Measurements from ENCODE around the gene NFYC. TPM values are rescaled to one million over a fixed set of nuclear protein-coding genes. Genes with fewer than 3 reads are reported as not detected.
A peak's percentile ranks its signal among the peaks of the same experiment; 100 is the strongest.
"Not testable (repeated sequence)": the region's sequence is repeated elsewhere in the genome, so short reads cannot be mapped to it uniquely, and the experiment has no call there.

Gene NFYC
- total RNA-seq, 1 donor from 2014 or later, result 38.0 TPM

GRCh38 chr1:40720493-40720892 lies 29.0 kb downstream of the NFYC start:
- peaks cover 66% of the 10 kb centered on the region for H4K20me1 ChIP-seq (ENCODE audit: low read depth)
- H3K79me2 ChIP-seq (ENCODE audit: low read depth), result peaks cover 100% of the 10 kb centered on the region
- H3K27ac Mint-ChIP-seq, result no peak overlapping the region

GRCh38 chr1:40722622-40723021 lies 31.1 kb downstream of the NFYC start:
- Histone ChIP-seq H3K36me3 (no peaks in the 10 kb centered on the region), H3K9ac (no peak overlapping the region), H3K27ac (peak overlapping the region; percentile 46), H4K20me1 (ENCODE audit: low read depth) (peaks cover 63% of the 10 kb centered on the region), H3K4me3 (no peak overlapping the region), H3K79me2 (ENCODE audit: low read depth) (peaks cover 100% of the 10 kb centered on the region), H3K27me3 (no peaks in the 10 kb centered on the region), H3F3A (ENCODE audit: low read depth) (no peaks in the 10 kb centered on the region), H3K9me3 (ENCODE audit: low read depth) (no peaks in the 10 kb centered on the region), H3K4me1 (no peaks in the 10 kb centered on the region), H2AFZ (replicated peaks) (no peak overlapping the region), H3K4me2 (no peak overlapping the region)
- DNase-seq (ENCODE audit: low spot score), result no peak
- Mint-ChIP-seq H3K36me3 (peaks cover 14% of the 10 kb centered on the region), H3K27ac (no peak overlapping the region), H3K9me3 (no peaks in the 10 kb centered on the region), H3K4me3 (no peak overlapping the region), H3K4me1 (peaks cover 2% of the 10 kb centered on the region), H3K27me3 (ENCODE audit: insufficient read depth, low read depth) (peaks cover 2% of the 10 kb centered on the region)
- TF ChIP-seq, protein P1, sequence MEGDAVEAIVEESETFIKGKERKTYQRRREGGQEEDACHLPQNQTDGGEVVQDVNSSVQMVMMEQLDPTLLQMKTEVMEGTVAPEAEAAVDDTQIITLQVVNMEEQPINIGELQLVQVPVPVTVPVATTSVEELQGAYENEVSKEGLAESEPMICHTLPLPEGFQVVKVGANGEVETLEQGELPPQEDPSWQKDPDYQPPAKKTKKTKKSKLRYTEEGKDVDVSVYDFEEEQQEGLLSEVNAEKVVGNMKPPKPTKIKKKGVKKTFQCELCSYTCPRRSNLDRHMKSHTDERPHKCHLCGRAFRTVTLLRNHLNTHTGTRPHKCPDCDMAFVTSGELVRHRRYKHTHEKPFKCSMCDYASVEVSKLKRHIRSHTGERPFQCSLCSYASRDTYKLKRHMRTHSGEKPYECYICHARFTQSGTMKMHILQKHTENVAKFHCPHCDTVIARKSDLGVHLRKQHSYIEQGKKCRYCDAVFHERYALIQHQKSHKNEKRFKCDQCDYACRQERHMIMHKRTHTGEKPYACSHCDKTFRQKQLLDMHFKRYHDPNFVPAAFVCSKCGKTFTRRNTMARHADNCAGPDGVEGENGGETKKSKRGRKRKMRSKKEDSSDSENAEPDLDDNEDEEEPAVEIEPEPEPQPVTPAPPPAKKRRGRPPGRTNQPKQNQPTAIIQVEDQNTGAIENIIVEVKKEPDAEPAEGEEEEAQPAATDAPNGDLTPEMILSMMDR (IDR thresholded peaks at IDR 0.05), result no peak
- TF ChIP-seq EZH2phosphoT487 (IDR thresholded peaks at IDR 0.05) (no peak), EZH2 (IDR thresholded peaks at IDR 0.05) (no peak)

More at GRCh38 chr1:40720493-40720892, 29.0 kb downstream of the NFYC start:
- peaks cover 2% of the 10 kb centered on the region for H3K4me1 Mint-ChIP-seq
- Histone ChIP-seq H3K36me3 (no peaks in the 10 kb centered on the region), H3K9me3 (ENCODE audit: low read depth) (no peaks in the 10 kb centered on the region), H3K4me3 (no peak overlapping the region), H3K4me2 (no peak overlapping the region), H3K9ac (no peak overlapping the region), H3K27ac (no peak overlapping the region), H3K4me1 (no peaks in the 10 kb centered on the region), H3F3A (ENCODE audit: low read depth) (no peaks in the 10 kb centered on the region), H2AFZ (replicated peaks) (no peak overlapping the region), H3K27me3 (no peaks in the 10 kb centered on the region)
- no peak overlapping the region for H3K4me3 Mint-ChIP-seq
- TF ChIP-seq EZH2phosphoT487 (IDR thresholded peaks at IDR 0.05), result no peak
- no peaks in the 10 kb centered on the region for H3K9me3 Mint-ChIP-seq
- peaks cover 22% of the 10 kb centered on the region for H3K36me3 Mint-ChIP-seq
- no peaks in the 10 kb centered on the region for H3K27me3 Mint-ChIP-seq (ENCODE audit: insufficient read depth, low read depth)
- no peak for DNase-seq (ENCODE audit: low spot score)

GRCh38 chr1:40723196-40723955 lies 31.9 kb downstream of the NFYC start:
- H3K9me3 ChIP-seq (ENCODE audit: low read depth), result no peaks in the 10 kb centered on the region
- Mint-ChIP-seq H3K27me3 (ENCODE audit: insufficient read depth, low read depth) (peaks cover 2% of the 10 kb centered on the region), H3K4me1 (peaks cover 2% of the 10 kb centered on the region), H3K4me3 (no peak overlapping the region), H3K27ac (no peak overlapping the region), H3K9me3 (no peaks in the 10 kb centered on the region), H3K36me3 (peaks cover 15% of the 10 kb centered on the region)
- no peaks in the 10 kb centered on the region for H3K4me1 ChIP-seq
- H3K9ac ChIP-seq, result no peak overlapping the region
- no peaks in the 10 kb centered on the region for H3F3A ChIP-seq (ENCODE audit: low read depth)
- peak overlapping the region; percentile 46 for H3K27ac ChIP-seq
- H3K4me2 ChIP-seq, result no peak overlapping the region
- no peak overlapping the region for H2AFZ ChIP-seq (replicated peaks)
- DNase-seq (ENCODE audit: low spot score), result no peak
- TF ChIP-seq EZH2phosphoT487 (IDR thresholded peaks at IDR 0.05), result no peak
- TF ChIP-seq EZH2 (IDR thresholded peaks at IDR 0.05), result no peak
- TF ChIP-seq, protein P1 (IDR thresholded peaks at IDR 0.05), result no peak
- H3K79me2 ChIP-seq (ENCODE audit: low read depth), result peaks cover 100% of the 10 kb centered on the region
- H4K20me1 ChIP-seq (ENCODE audit: low read depth), result peaks cover 63% of the 10 kb centered on the region
- H3K4me3 ChIP-seq, result no peak overlapping the region
- H3K36me3 ChIP-seq, result no peaks in the 10 kb centered on the region
- H3K27me3 ChIP-seq, result no peaks in the 10 kb centered on the region

- H3K4me3 Mint-ChIP-seq; H2AFZ ChIP-seq (replicated peaks); H3K36me3 ChIP-seq; H3F3A ChIP-seq (ENCODE audit: low read depth); H3K27ac Mint-ChIP-seq; DNase-seq (ENCODE audit: low spot score); H3K9ac ChIP-seq; H3K9me3 ChIP-seq (ENCODE audit: low read depth); H3K9me3 Mint-ChIP-seq; H3K27me3 Mint-ChIP-seq (ENCODE audit: insufficient read depth, low read depth); H3K27ac ChIP-seq; H3K4me2 ChIP-seq; H3K4me1 Mint-ChIP-seq; H3K4me1 ChIP-seq; H3K4me3 ChIP-seq; H3K27me3 ChIP-seq: not testable (repeated sequence)
- Histone ChIP-seq H4K20me1 (ENCODE audit: low read depth) (peaks cover 53% of the 10 kb centered on the region), H3K79me2 (ENCODE audit: low read depth) (peaks cover 100% of the 10 kb centered on the region)
- H3K36me3 Mint-ChIP-seq, result peaks cover 23% of the 10 kb centered on the region
Observed at GRCh38 chr1:40727662-40728061, 36.2 kb downstream of the NFYC start.

DNA sequence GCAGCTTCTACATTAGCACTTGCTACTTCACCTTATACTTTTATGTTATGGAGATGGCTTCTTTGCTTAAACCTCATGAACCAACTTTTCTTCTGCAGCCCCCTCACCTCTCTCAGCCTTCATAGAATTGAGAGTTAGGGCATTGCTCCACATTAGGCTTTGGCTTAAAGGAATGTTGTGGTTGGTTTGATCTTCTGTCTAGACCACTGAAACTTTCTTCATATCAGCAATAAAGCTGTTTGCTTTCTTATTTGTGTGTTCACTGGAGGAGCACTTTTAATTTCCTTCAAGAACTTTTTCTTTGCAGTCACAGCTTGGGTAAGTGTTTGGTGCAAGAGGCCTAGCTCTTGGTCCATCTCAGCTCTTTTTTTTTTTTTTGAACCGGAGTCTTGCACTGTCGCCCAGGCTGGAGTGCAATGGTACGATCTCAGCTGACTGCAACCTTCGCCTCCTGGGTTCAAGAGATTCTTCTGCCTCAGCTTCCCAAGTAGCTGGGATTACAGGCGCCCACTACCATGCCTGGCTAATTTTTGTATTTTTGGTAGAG lies 37.9 kb downstream of the NFYC start:
- H3K27ac Mint-ChIP-seq; H3F3A ChIP-seq (ENCODE audit: low read depth); H3K27me3 Mint-ChIP-seq (ENCODE audit: insufficient read depth, low read depth); DNase-seq (ENCODE audit: low spot score); H3K9me3 ChIP-seq (ENCODE audit: low read depth); H3K27me3 ChIP-seq; H2AFZ ChIP-seq (replicated peaks); H3K27ac ChIP-seq; H3K9ac ChIP-seq; H3K4me1 Mint-ChIP-seq; H3K4me3 Mint-ChIP-seq; H3K36me3 ChIP-seq; H3K4me1 ChIP-seq; H3K4me3 ChIP-seq; H3K9me3 Mint-ChIP-seq; H3K4me2 ChIP-seq: not testable (repeated sequence)
- H3K79me2 ChIP-seq (ENCODE audit: low read depth), result peaks cover 100% of the 10 kb centered on the region
- H4K20me1 ChIP-seq (ENCODE audit: low read depth), result peaks cover 58% of the 10 kb centered on the region
- H3K36me3 Mint-ChIP-seq, result peaks cover 20% of the 10 kb centered on the region
